Testis (tissue), 2 donors: ENCODE measurements around the gene GRIK5.

Source experiments
- POLR2A ChIP-seq: fragments of 450-650 bp; IDR thresholded peaks from one replicate; pipeline ENCODE4 v1.6.1; 2017; ENCODE audit warnings: antibody characterized with exemption, mild to moderate bottlenecking, moderate library complexity
- TF ChIP-seq, protein P1 (sequence below), 3 experiments: fragments of 450-650 bp in 2 of 3; fragments of 200-600 bp in 1 of 3; sonication (generic) in 1 of 3; IDR thresholded peaks; one replicate each; pipeline ENCODE4 v1.5.1; 2016 to 2019; ENCODE audit warnings: antibody characterized with exemption in 3 of 3, mild to moderate bottlenecking in 2 of 3, moderate library complexity in 1 of 3

GRCh38 chr19:42108527-42109389 lies 38.8 kb upstream of the GRIK5 start:
- TF ChIP-seq, protein P1, sequence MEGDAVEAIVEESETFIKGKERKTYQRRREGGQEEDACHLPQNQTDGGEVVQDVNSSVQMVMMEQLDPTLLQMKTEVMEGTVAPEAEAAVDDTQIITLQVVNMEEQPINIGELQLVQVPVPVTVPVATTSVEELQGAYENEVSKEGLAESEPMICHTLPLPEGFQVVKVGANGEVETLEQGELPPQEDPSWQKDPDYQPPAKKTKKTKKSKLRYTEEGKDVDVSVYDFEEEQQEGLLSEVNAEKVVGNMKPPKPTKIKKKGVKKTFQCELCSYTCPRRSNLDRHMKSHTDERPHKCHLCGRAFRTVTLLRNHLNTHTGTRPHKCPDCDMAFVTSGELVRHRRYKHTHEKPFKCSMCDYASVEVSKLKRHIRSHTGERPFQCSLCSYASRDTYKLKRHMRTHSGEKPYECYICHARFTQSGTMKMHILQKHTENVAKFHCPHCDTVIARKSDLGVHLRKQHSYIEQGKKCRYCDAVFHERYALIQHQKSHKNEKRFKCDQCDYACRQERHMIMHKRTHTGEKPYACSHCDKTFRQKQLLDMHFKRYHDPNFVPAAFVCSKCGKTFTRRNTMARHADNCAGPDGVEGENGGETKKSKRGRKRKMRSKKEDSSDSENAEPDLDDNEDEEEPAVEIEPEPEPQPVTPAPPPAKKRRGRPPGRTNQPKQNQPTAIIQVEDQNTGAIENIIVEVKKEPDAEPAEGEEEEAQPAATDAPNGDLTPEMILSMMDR (IDR thresholded peaks at IDR 0.05) = peak; percentile 55 to 83 (median 63)
- no peak for TF ChIP-seq POLR2A
